Activated T-helper 1 cell treated with anti-CD3 and anti-CD28 coated beads, Interleukin-12 subunit alpha, Interleukin-12 subunit beta, Interleukin-2, Interleukin-4 antibody, amounts not matched to agents 30 ng/mL and 10 ng/mL and 1 ng/mL, durations not matched to agents 14 hours and 24 hours and 36 hours (primary cell): ENCODE measurements around the gene PPP1R15A. TPM values are rescaled to one million over a fixed set of nuclear protein-coding genes. Genes with fewer than 3 reads are reported as not detected.

Source experiments
- DNase-seq: peaks from one replicate; pipeline ENCODE4 v3.0.0; 2021; ENCODE audit warnings: low spot score
- H3K27ac Mint-ChIP-seq: one replicate; pipeline ENCODE4 v1.8.0; 2021; ENCODE audit warnings: mild to moderate bottlenecking, mixed read lengths
- H3K27me3 Mint-ChIP-seq: one replicate; pipeline ENCODE4 v1.8.0; 2022; ENCODE audit warnings: mild to moderate bottlenecking, moderate library complexity, mixed read lengths; ENCODE audit not compliant: insufficient read depth
- H3K36me3 Mint-ChIP-seq: one replicate; pipeline ENCODE4 v1.8.0; 2021; ENCODE audit warnings: low read depth, mixed read lengths
- H3K4me1 Mint-ChIP-seq: one replicate; pipeline ENCODE4 v1.8.0; 2021; ENCODE audit warnings: low read depth, mixed read lengths
- H3K4me3 Mint-ChIP-seq: one replicate; pipeline ENCODE4 v1.8.0; 2021; ENCODE audit warnings: mild to moderate bottlenecking, moderate library complexity, mixed read lengths
- H3K9me3 Mint-ChIP-seq: one replicate; pipeline ENCODE4 v1.8.0; 2021; ENCODE audit warnings: mixed read lengths
- intact Hi-C: fragments of 100-400 bp; cut with micrococcal nuclease; formaldehyde crosslinking; loops from one replicate; pipeline ENCODE4 v1.15.1; 2024
- total RNA-seq: library from RNA; stranded (reverse); gene quantifications from 2 replicates; pipeline ENCODE4 v1.2.3, GENCODE V29; 2022

PPP1R15A gene
- total RNA-seq: 53.1 and 53.7 TPM in 2 replicates

- peaks cover 31% of the 10 kb centered on the region for H3K36me3 Mint-ChIP-seq
- intact Hi-C loops: loop anchor here (1.0 to 10.0 kb wide), 10 partner anchors 13 to 625 kb away; partner anchors contain the start of genes ALDH16A1, C19orf73, DHDH and EMP3
Measured at GRCh38 chr19:48872182-48872883, at the start of gene PPP1R15A. TSS of gene PPP1R15A (plus strand) at chr19:48872421. CDS start at chr19:48873234, 813 bp downstream.

DNA sequence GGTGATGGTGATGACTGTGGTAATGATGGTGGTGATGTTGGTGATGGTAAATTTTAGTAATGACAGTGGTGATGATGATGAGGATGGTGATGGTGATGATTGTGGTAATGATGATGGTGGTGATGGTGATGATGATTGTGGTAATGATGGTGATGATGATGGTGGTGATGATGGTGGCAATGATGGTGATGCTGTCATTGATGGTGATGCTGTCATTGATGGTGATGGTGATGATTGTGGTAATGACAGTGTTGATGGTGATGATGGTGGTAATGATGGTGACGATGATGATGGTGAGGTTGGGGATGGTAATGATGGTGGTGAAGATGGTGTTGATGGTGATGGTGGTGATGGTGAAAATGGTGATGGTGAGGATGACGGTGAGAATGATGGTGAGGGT, 49.7 kb upstream of the PPP1R15A start:
- H3K4me1 Mint-ChIP-seq: no peaks in the 10 kb centered on the region
- H3K4me3 Mint-ChIP-seq: no peak overlapping the region
- H3K27ac Mint-ChIP-seq: no peak overlapping the region
- no peak for DNase-seq
- H3K27me3 Mint-ChIP-seq: no peaks in the 10 kb centered on the region
- no peaks in the 10 kb centered on the region for H3K9me3 Mint-ChIP-seq
- no peaks in the 10 kb centered on the region for H3K36me3 Mint-ChIP-seq
- intact Hi-C loops: no loop called here

More at GRCh38 chr19:48872182-48872883, at the start of gene PPP1R15A:
- peak within 1 kb of the TSS; percentile 97 for H3K4me3 Mint-ChIP-seq
- H3K27me3 Mint-ChIP-seq: peaks cover 4% of the 10 kb centered on the region
- DNase-seq: peak; percentile 99
- peak within 1 kb of the TSS; percentile 99 for H3K27ac Mint-ChIP-seq
- H3K4me1 Mint-ChIP-seq: peaks cover 42% of the 10 kb centered on the region
- no peaks in the 10 kb centered on the region for H3K9me3 Mint-ChIP-seq

- Mint-ChIP-seq H3K4me1 (no peaks in the 10 kb centered on the region), H3K27ac (no peak overlapping the region), H3K36me3 (no peaks in the 10 kb centered on the region), H3K27me3 (no peaks in the 10 kb centered on the region), H3K9me3 (no peaks in the 10 kb centered on the region), H3K4me3 (no peak overlapping the region)
- no peak for DNase-seq
- intact Hi-C loops: no loop called here
Measured at GRCh38 chr19:48826606-48827020, 45.6 kb upstream of the PPP1R15A start.

GRCh38 chr19:48830088-48830487, 42.1 kb upstream of the PPP1R15A start:
- intact Hi-C loops: no loop called here
- Mint-ChIP-seq H3K4me1 (peaks cover 5% of the 10 kb centered on the region), H3K27me3 (peaks cover 2% of the 10 kb centered on the region), H3K36me3 (no peaks in the 10 kb centered on the region), H3K27ac (no peak overlapping the region), H3K4me3 (no peak overlapping the region), H3K9me3 (no peaks in the 10 kb centered on the region)
- DNase-seq: no peak

GRCh38 chr19:48830965-48831364, 41.3 kb upstream of the PPP1R15A start:
- intact Hi-C loops: no loop called here
- H3K27me3 Mint-ChIP-seq: peaks cover 2% of the 10 kb centered on the region
- H3K9me3 Mint-ChIP-seq: no peaks in the 10 kb centered on the region
- peaks cover 11% of the 10 kb centered on the region for H3K4me1 Mint-ChIP-seq
- H3K27ac Mint-ChIP-seq: no peak overlapping the region
- no peak overlapping the region for H3K4me3 Mint-ChIP-seq
- H3K36me3 Mint-ChIP-seq: no peaks in the 10 kb centered on the region
- no peak for DNase-seq

DNA sequence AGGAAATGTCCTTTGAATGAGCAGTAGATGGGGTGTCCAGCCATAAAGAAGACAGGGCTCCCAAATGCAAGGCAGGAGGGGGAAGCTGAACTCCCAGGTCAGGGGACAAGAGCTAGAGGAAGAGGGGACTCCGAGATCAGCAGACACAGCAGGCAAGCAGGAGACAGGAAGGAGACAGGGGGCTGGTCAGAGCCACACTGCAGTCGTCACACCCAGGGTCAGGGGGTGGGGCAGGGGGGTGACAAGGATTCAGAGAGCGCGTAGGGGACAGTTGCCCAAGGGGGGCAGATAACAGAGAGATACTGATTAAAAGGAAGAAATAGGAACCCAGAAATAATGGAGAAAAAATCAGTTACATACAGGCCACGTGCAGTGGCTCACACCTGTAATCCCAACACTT, 39.2 kb upstream of the PPP1R15A start:
- H3K27ac Mint-ChIP-seq: no peak overlapping the region
- DNase-seq: no peak
- no peaks in the 10 kb centered on the region for H3K9me3 Mint-ChIP-seq
- H3K4me3 Mint-ChIP-seq: no peak overlapping the region
- H3K27me3 Mint-ChIP-seq: peaks cover 7% of the 10 kb centered on the region
- no peaks in the 10 kb centered on the region for H3K36me3 Mint-ChIP-seq
- H3K4me1 Mint-ChIP-seq: peaks cover 23% of the 10 kb centered on the region
- intact Hi-C loops: no loop called here

- H3K4me3 Mint-ChIP-seq: no peak overlapping the region
- peak overlapping the region; percentile 69 for H3K27ac Mint-ChIP-seq
- H3K4me1 Mint-ChIP-seq: peaks cover 23% of the 10 kb centered on the region
- intact Hi-C loops: loop anchor here (2.0 kb wide), 1 partner anchor 137 kb away; no protein-coding TSS in a partner anchor
- peaks cover 7% of the 10 kb centered on the region for H3K27me3 Mint-ChIP-seq
- H3K9me3 Mint-ChIP-seq: no peaks in the 10 kb centered on the region
- DNase-seq: no peak
- H3K36me3 Mint-ChIP-seq: no peaks in the 10 kb centered on the region
Measured at GRCh38 chr19:48833977-48834376, 38.2 kb upstream of the PPP1R15A start.

- no peaks in the 10 kb centered on the region for H3K9me3 Mint-ChIP-seq
- H3K4me1 Mint-ChIP-seq: peaks cover 23% of the 10 kb centered on the region
- H3K36me3 Mint-ChIP-seq: no peaks in the 10 kb centered on the region
- peak; percentile 87 for DNase-seq
- peak overlapping the region; percentile 84 for H3K4me3 Mint-ChIP-seq
- H3K27me3 Mint-ChIP-seq: peaks cover 7% of the 10 kb centered on the region
- intact Hi-C loops: loop anchor here (1.0 to 2.0 kb wide), 8 partner anchors 24 to 189 kb away; partner anchors contain the start of genes BCAT2, CA11, GYS1 and RUVBL2
- peak overlapping the region; percentile 87 for H3K27ac Mint-ChIP-seq
Measured at GRCh38 chr19:48835734-48836088, 36.5 kb upstream of the PPP1R15A start.

DNA sequence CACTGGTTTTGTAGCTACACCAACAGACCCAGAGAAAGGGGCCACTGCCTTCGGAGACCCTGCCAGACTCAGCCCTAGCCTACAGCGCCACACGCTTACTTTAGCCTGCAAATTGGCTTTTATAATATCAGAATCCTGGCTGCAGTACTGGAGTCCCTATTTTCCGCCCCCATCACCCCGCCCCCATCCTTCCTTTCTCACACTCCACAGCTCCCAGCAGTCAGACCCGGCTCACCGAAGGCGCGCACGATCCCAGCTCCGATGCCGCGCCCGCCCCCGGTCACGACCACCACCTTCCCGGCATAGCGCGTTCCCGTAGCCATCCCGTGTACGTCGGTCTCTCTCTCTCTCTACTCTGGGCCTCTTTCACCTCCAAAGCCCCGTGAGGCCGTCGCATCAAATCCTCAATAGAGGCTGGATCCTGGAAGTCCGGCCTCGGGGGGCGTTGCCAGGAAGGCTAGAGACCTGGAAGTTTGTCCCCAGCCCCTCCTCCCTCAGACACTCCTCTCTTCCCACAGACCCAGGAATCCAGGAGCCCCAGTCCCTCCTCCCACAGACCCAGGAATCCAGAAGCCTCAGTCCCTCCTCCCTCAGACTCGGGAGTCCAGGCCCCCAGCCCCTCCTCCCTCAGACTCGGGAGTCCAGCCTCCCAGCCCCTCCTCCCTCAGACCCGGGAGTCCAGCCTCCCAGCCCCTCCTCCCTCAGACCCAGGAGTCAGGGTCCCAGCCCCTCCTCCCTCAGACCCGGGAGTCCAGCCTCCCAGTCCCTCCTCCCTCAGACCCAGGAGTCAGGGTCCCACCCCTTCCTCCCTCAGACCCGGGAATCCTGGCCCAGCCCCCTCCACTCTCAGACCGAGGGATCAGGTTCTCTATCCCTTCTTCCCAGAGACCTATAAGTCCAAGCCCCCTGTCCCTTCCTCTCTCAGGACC, 35.9 kb upstream of the PPP1R15A start, which contains the start of gene HSD17B14:
HSD17B14 (minus strand) TSS at position 403 of the 929 bp plus-strand sequence; CDS start at position 323, 80 bp downstream.
- Mint-ChIP-seq H3K4me1 (peaks cover 23% of the 10 kb centered on the region), H3K4me3 (peak within 1 kb of the TSS; percentile 84), H3K27me3 (peaks cover 7% of the 10 kb centered on the region), H3K36me3 (no peaks in the 10 kb centered on the region), H3K9me3 (no peaks in the 10 kb centered on the region), H3K27ac (peak within 1 kb of the TSS; percentile 87)
- DNase-seq: no peak
- intact Hi-C loops: loop anchor here (2.0 kb wide), 1 partner anchor 98 kb away; no protein-coding TSS in a partner anchor

DNA sequence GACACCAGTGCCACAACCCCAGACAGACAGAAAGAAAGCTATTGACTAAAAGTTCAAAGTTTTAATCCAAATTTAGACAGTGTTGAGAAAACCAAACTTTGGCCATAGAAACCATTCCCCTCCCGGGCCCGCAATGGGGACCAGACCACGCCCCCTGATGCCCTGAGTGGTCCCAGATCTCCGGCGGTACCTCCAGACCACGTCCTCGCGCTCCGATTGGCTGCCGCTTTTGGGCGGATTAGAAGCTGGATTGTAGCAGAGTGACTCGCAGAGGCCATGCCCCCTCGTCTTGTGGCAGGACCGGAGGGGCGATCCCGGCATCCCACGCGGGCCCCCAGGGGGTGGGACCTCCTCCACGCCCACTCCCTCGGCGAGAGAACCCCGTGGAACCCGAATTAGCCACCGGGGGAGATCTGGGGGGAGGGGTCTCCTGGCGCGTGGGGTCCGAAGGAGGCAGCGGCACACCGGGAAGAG, 35.1 kb upstream of the PPP1R15A start:
- H3K36me3 Mint-ChIP-seq: no peaks in the 10 kb centered on the region
- peak overlapping the region; percentile 80 for H3K27ac Mint-ChIP-seq
- H3K4me3 Mint-ChIP-seq: peak overlapping the region; percentile 84
- intact Hi-C loops: loop anchor here (2.0 kb wide), 1 partner anchor 98 kb away; no protein-coding TSS in a partner anchor
- H3K9me3 Mint-ChIP-seq: no peaks in the 10 kb centered on the region
- H3K27me3 Mint-ChIP-seq: peaks cover 7% of the 10 kb centered on the region
- peaks cover 23% of the 10 kb centered on the region for H3K4me1 Mint-ChIP-seq
- DNase-seq: peak; percentile 65

- intact Hi-C loops: loop anchor here (2.0 kb wide), 1 partner anchor 99 kb away; no protein-coding TSS in a partner anchor
- peaks cover 23% of the 10 kb centered on the region for H3K4me1 Mint-ChIP-seq
- DNase-seq: no peak
- no peak overlapping the region for H3K27ac Mint-ChIP-seq
- peaks cover 7% of the 10 kb centered on the region for H3K27me3 Mint-ChIP-seq
- H3K9me3 Mint-ChIP-seq: no peaks in the 10 kb centered on the region
- no peak overlapping the region for H3K4me3 Mint-ChIP-seq
- H3K36me3 Mint-ChIP-seq: no peaks in the 10 kb centered on the region
Measured at GRCh38 chr19:48837687-48838086, 34.5 kb upstream of the PPP1R15A start.

GRCh38 chr19:48841047-48841446, 31.2 kb upstream of the PPP1R15A start:
- Mint-ChIP-seq H3K4me3 (no peak overlapping the region), H3K36me3 (no peaks in the 10 kb centered on the region), H3K9me3 (no peaks in the 10 kb centered on the region), H3K27me3 (peaks cover 5% of the 10 kb centered on the region), H3K4me1 (peaks cover 11% of the 10 kb centered on the region), H3K27ac (no peak overlapping the region)
- intact Hi-C loops: no loop called here
- DNase-seq: no peak
